Naive thymus-derived CD4-positive, alpha-beta T cell (primary cell): Measurements from ENCODE around the gene STARD10. TPM values are rescaled to one million over a fixed set of nuclear protein-coding genes. Genes with fewer than 3 reads are reported as not detected.

Experiments used
- ATAC-seq: fragments of 150-1000 bp; cut with Tn5 transposase; 2 replicates; pipeline ENCODE4 v1.10.0; 2021; ENCODE audit warnings: mild to moderate bottlenecking, moderate library complexity
- CTCF ChIA-PET: fragments of 350-600 bp; sonication (Branson Sonifier 250); formaldehyde crosslinking; loops from one replicate; lab custom pipeline; 2021; ENCODE audit warnings: antibody characterized with exemption; lab: Charles Lee
- POLR2A ChIA-PET: fragments of 350-600 bp; sonication (Branson Sonifier 250); formaldehyde crosslinking; loops from one replicate; lab custom pipeline; 2021; ENCODE audit warnings: antibody characterized with exemption, inconsistent platforms; lab: Charles Lee
- DNase-seq, 9 donors: peaks; one replicate each; pipeline versions ENCODE4 v3.0.0 to v3.0.0-alpha.2; 2020 to 2022; ENCODE audit warnings: mixed read lengths in 1 of 9
- H3K27ac ChIP-seq: one replicate; pipeline ENCODE4 v1.7.0; 2013; ENCODE audit warnings: mild to moderate bottlenecking, low read depth, low read length, moderate library complexity
- H3K27me3 ChIP-seq, 2 donors: one replicate each; pipeline ENCODE4 v1.7.0; 2013; ENCODE audit warnings: low read length in 2 of 2, mild to moderate bottlenecking in 2 of 2, moderate library complexity in 2 of 2; ENCODE audit not compliant: control insufficient read depth in 2 of 2, insufficient read depth in 2 of 2
- H3K36me3 ChIP-seq, 3 experiments: 1 replicate in 2 of 3; 2 replicates in 1 of 3; pipeline ENCODE4 v1.7.0; 2013; ENCODE audit warnings: low read length in 3 of 3, mild to moderate bottlenecking in 3 of 3, moderate library complexity in 1 of 3; ENCODE audit not compliant: insufficient read depth in 3 of 3, control insufficient read depth in 2 of 3
- H3K4me1 ChIP-seq, 2 donors: one replicate each; pipeline ENCODE4 v1.7.0; 2013; ENCODE audit warnings: low read length in 2 of 2, mild to moderate bottlenecking in 2 of 2, moderate library complexity in 1 of 2; ENCODE audit not compliant: control insufficient read depth in 2 of 2, insufficient read depth in 2 of 2
- H3K4me3 ChIP-seq: 2 replicates; pipeline ENCODE4 v1.7.0; 2013; ENCODE audit warnings: mild to moderate bottlenecking, low read length
- H3K9me3 ChIP-seq, 3 experiments: 1 replicate in 2 of 3; 2 replicates in 1 of 3; pipeline ENCODE4 v1.7.0; 2013; ENCODE audit warnings: low read length in 3 of 3; ENCODE audit not compliant: control insufficient read depth in 2 of 3
- H3K27ac Mint-ChIP-seq, 9 donors: one replicate each; pipeline ENCODE4 v1.8.0; 2020 to 2022; ENCODE audit warnings: mixed read lengths in 9 of 9, mild to moderate bottlenecking in 8 of 9, moderate library complexity in 5 of 9, inconsistent platforms in 2 of 9
- H3K27me3 Mint-ChIP-seq, 5 donors: one replicate each; pipeline ENCODE4 v1.8.0; 2021 to 2022; ENCODE audit warnings: mixed read lengths in 5 of 5, mild to moderate bottlenecking in 1 of 5
- H3K36me3 Mint-ChIP-seq, 5 donors: one replicate each; pipeline ENCODE4 v1.8.0; 2020 to 2022; ENCODE audit warnings: mixed read lengths in 5 of 5, mild to moderate bottlenecking in 3 of 5, inconsistent platforms in 1 of 5
- H3K4me1 Mint-ChIP-seq, 7 donors: one replicate each; pipeline ENCODE4 v1.8.0; 2020 to 2022; ENCODE audit warnings: mixed read lengths in 7 of 7, mild to moderate bottlenecking in 3 of 7, inconsistent platforms in 1 of 7
- H3K4me3 Mint-ChIP-seq, 10 donors: one replicate each; pipeline ENCODE4 v1.8.0; 2020 to 2022; ENCODE audit warnings: mild to moderate bottlenecking in 10 of 10, mixed read lengths in 10 of 10, moderate library complexity in 6 of 10, inconsistent platforms in 2 of 10
- H3K9me3 Mint-ChIP-seq, 11 donors: one replicate each; pipeline ENCODE4 v1.8.0; 2020 to 2022; ENCODE audit warnings: mixed read lengths in 11 of 11, mild to moderate bottlenecking in 4 of 11, inconsistent platforms in 1 of 11, moderate library complexity in 1 of 11
- intact Hi-C, 2 donors: fragments of 100-400 bp; cut with micrococcal nuclease; formaldehyde crosslinking; loops; one replicate each; pipeline ENCODE4 v1.15.1; 2023
- polyA plus RNA-seq, 2 donors: library from polyadenylated mRNA; unstranded; fragments of 300-500 nt; fragmentation: Illumina TruSeq; gene quantifications; one replicate each; pipeline ENCODE4 v1.2.3, GENCODE V29; 2021
- total RNA-seq, 6 experiments: library from RNA in 5 of 6; stranded (reverse) in 5 of 6; gene quantifications; 1 replicate in 5 of 6; 2 replicates in 1 of 6; pipeline ENCODE4 v1.2.3 and lab custom pipeline; 2021 to 2026

The STARD10 gene
- total and polyA plus RNA-seq, 7 experiments from 2014 or later, result 10.9 to 26.1 (median 18.4) TPM

DNA sequence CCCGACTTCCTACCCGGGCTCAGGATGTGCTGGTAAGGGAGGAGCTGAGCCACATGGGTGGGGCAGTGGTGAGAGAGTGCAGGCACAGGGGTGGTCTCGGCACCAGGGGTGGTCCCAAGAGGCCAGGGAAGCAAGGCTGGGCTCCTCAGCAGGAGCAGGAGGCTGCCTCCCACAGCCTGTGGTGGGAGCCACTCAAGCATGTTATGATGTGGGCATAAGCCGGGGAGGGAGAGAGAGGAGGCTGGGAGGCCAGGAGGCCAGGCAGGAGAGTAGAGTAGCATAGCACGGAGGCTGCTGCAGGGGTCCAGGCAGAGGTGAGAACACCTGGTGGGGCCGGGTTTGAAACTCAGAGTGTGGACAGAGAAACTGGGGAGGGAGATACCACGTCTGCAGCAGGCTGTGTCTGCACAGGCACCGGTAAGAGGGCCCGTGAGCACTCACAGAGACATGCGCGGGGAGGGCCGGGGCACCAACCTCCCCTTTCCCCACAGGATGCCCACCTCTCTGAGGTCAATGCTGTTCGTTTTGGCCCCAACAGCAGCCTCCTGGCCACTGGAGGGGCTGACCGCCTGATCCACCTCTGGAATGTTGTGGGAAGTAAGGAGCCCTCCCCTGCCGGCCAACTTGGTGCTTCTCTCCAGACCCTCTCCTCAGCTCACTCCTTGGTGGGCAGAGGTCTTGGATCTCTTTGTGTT is 31.1 kb upstream of the STARD10 start:
- ATAC-seq, result no peak
- H3K4me1 Mint-ChIP-seq, result peaks cover 0 to 22% (median 10%) of the 10 kb centered on the region in 7 donors
- H3K4me3 ChIP-seq, result no peak overlapping the region
- ChIA-PET CTCF (no interaction called here), POLR2A (no interaction called here)
- peak overlapping the region; percentile 24 to 85 (median 47) for H3K27ac Mint-ChIP-seq
- no peak for DNase-seq
- H3K36me3 ChIP-seq, result peaks cover 0 to 76% (median 10%) of the 10 kb centered on the region in 3 experiments
- peak overlapping the region in 1 of 10 donors; percentile 10 for H3K4me3 Mint-ChIP-seq
- H3K36me3 Mint-ChIP-seq, result peaks cover 0 to 25% (median 5%) of the 10 kb centered on the region in 5 donors
- H3K9me3 ChIP-seq, result no peaks in the 10 kb centered on the region
- peak overlapping the region; percentile 8 for H3K27ac ChIP-seq
- no peaks in the 10 kb centered on the region for H3K27me3 ChIP-seq
- no peaks in the 10 kb centered on the region for H3K27me3 Mint-ChIP-seq
- H3K9me3 Mint-ChIP-seq, result peaks cover 0 to 2% (median 0%) of the 10 kb centered on the region in 11 donors
- H3K4me1 ChIP-seq, result peaks cover 0 to 7% of the 10 kb centered on the region in 2 donors
- intact Hi-C loops, result no loop called here

DNA sequence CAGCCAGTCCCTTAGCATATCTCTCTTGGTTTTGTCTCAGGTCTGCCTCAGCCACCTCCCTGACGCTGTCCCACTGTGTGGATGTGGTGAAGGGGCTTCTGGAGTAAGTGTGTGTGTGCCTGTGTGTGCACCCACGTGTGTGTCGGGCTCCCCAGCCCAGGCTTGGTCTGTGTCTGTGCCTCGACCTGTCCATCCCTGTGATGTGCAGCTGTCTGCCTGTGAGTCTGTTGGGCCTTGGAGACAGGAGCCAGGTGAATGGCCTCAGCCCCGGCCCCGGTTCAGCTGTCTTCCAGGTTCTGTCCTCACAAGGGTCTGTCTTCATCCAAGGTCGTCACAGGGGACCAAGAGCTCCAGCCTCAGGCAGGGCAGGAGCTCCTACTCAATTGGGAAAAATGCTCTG is 30.2 kb upstream of the STARD10 start:
- H3K36me3 ChIP-seq, result peaks cover 0 to 74% (median 11%) of the 10 kb centered on the region in 3 experiments
- no peak overlapping the region for H3K4me3 ChIP-seq
- H3K27ac ChIP-seq, result peak overlapping the region; percentile 61
- H3K9me3 ChIP-seq, result no peaks in the 10 kb centered on the region
- Mint-ChIP-seq H3K27me3 (no peaks in the 10 kb centered on the region), H3K4me1 (peaks cover 0 to 21% (median 14%) of the 10 kb centered on the region in 7 donors), H3K27ac (peak overlapping the region in 5 of 9 donors; percentile 17 to 65 (median 54)), H3K4me3 (peak overlapping the region in 1 of 10 donors; percentile 19), H3K36me3 (peaks cover 2 to 27% (median 10%) of the 10 kb centered on the region in 5 donors), H3K9me3 (peaks cover 0 to 2% (median 0%) of the 10 kb centered on the region in 11 donors)
- ATAC-seq (no peak), DNase-seq (no peak)
- POLR2A ChIA-PET, result no interaction called here
- intact Hi-C loops, result no loop called here
- CTCF ChIA-PET, result no interaction called here
- peaks cover 0 to 7% of the 10 kb centered on the region in 2 donors for H3K4me1 ChIP-seq
- no peaks in the 10 kb centered on the region for H3K27me3 ChIP-seq

DNA sequence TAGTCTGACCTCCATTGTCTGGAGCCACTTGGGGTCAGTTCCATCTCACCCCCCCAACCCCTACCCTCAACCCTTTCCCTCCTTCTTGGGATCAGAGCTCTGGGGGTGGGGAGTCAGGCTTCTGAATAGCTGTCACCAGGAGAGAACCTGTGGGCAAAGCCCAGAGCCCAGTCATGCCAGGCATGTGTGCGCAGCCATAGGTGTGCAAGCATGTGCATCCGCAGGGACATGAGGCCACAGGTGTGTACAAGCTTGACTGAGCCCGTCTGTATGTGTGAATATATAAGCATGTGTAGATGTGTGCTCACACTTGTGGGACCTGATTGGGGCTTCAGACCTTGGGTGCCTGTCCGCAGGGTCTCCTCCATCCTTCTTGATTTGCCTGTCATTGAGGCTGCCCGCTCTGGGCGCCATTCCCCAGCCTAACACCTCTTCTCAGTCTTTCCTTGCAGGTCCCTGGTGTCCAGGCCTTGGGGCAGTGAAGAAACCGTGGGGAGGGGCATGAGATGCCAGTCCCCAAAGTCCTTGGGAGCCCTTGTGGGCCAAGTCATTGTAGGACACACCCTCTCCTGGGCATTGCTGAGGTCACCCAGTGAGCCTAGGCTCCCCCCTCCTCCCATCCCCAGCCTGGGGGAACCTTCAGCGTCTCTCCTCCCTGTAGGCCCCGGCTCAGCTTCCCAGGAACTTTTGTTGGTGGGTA is 29.4 kb upstream of the STARD10 start:
- Histone ChIP-seq H3K36me3 (peaks cover 5 to 74% (median 17%) of the 10 kb centered on the region in 3 experiments), H3K27me3 (no peaks in the 10 kb centered on the region), H3K9me3 (no peaks in the 10 kb centered on the region), H3K27ac (peak overlapping the region; percentile 61), H3K4me1 (peaks cover 0 to 7% of the 10 kb centered on the region in 2 donors), H3K4me3 (no peak overlapping the region)
- peaks cover 3 to 29% (median 16%) of the 10 kb centered on the region in 5 donors for H3K36me3 Mint-ChIP-seq
- H3K27ac Mint-ChIP-seq, result peak overlapping the region in 7 of 9 donors; percentile 17 to 87 (median 67)
- ChIA-PET CTCF (interaction anchor here (0.6 to 1.7 kb wide), 3 partner anchors 10 to 234 kb away, joined by 4 to 6 read pairs (median 4); no protein-coding TSS in a partner anchor), POLR2A (interaction anchor here (0.9 to 1.2 kb wide), 3 partner anchors 8 to 36 kb away, joined by 3 read pairs; no protein-coding TSS in a partner anchor)
- peak overlapping the region in 1 of 10 donors; percentile 55 for H3K4me3 Mint-ChIP-seq
- no peak for DNase-seq
- no peak for ATAC-seq
- no peaks in the 10 kb centered on the region for H3K27me3 Mint-ChIP-seq
- H3K9me3 Mint-ChIP-seq, result peaks cover 0 to 2% (median 0%) of the 10 kb centered on the region in 11 donors
- peaks cover 3 to 23% (median 19%) of the 10 kb centered on the region in 7 donors for H3K4me1 Mint-ChIP-seq
- intact Hi-C loops, result loop anchor here in 1 of 2 donors (2.0 kb wide), 1 partner anchor 70 kb away; the partner anchor contains the start of gene ARAP1

- Mint-ChIP-seq H3K36me3 (peaks cover 3 to 39% (median 21%) of the 10 kb centered on the region in 5 donors), H3K27ac (peak overlapping the region in 6 of 9 donors; percentile 23 to 86 (median 68)), H3K4me3 (peak overlapping the region in 4 of 10 donors; percentile 34 to 65 (median 48)), H3K4me1 (peaks cover 13 to 30% (median 25%) of the 10 kb centered on the region in 7 donors), H3K9me3 (peaks cover 0 to 2% (median 0%) of the 10 kb centered on the region in 11 donors), H3K27me3 (no peaks in the 10 kb centered on the region)
- Histone ChIP-seq H3K27me3 (no peaks in the 10 kb centered on the region), H3K36me3 (peaks cover 16 to 80% (median 24%) of the 10 kb centered on the region in 3 experiments), H3K27ac (peak overlapping the region; percentile 66), H3K4me3 (peak overlapping the region; percentile 33), H3K9me3 (no peaks in the 10 kb centered on the region), H3K4me1 (peaks cover 0 to 3% of the 10 kb centered on the region in 2 donors)
- peak; percentile 96 for ATAC-seq
- CTCF ChIA-PET, result interaction anchor here (1.1 to 1.7 kb wide), 2 partner anchors 9 to 98 kb away, joined by 4 to 6 read pairs; no protein-coding TSS in a partner anchor
- intact Hi-C loops, result loop anchor here in 1 of 2 donors (1.0 to 2.0 kb wide), 3 partner anchors 8 to 320 kb away; partner anchors contain the start of genes ARAP1, ATG16L2 and FCHSD2
- POLR2A ChIA-PET, result interaction anchor here (0.9 to 1.2 kb wide), 4 partner anchors 9 to 34 kb away, joined by 3 to 7 read pairs (median 3); partner anchors contain the start of gene STARD10
- DNase-seq, result peak; percentile 68 to 93 (median 82)
Observed at GRCh38 chr11:72821920-72822799, 28.3 kb upstream of the STARD10 start.

GRCh38 chr11:72821221-72821919 is 27.5 kb upstream of the STARD10 start:
- peak overlapping the region in 4 of 10 donors; percentile 13 to 65 (median 38) for H3K4me3 Mint-ChIP-seq

More at GRCh38 chr11:72821221-72821919, 27.5 kb upstream of the STARD10 start:
- ChIA-PET POLR2A (interaction anchor here (0.9 kb wide), 1 partner anchor 27 kb away, joined by 7 read pairs; the partner anchor contains the start of gene STARD10), CTCF (no interaction called here)
- Histone ChIP-seq H3K27ac (peak overlapping the region; percentile 66), H3K36me3 (peaks cover 18 to 80% (median 24%) of the 10 kb centered on the region in 3 experiments), H3K4me3 (no peak overlapping the region), H3K9me3 (no peaks in the 10 kb centered on the region), H3K27me3 (no peaks in the 10 kb centered on the region), H3K4me1 (peaks cover 3 to 5% of the 10 kb centered on the region in 2 donors)
- Mint-ChIP-seq H3K9me3 (peaks cover 0 to 2% (median 0%) of the 10 kb centered on the region in 11 donors), H3K27ac (peak overlapping the region in 5 of 9 donors; percentile 32 to 66 (median 54)), H3K27me3 (no peaks in the 10 kb centered on the region), H3K36me3 (peaks cover 3 to 39% (median 21%) of the 10 kb centered on the region in 5 donors), H3K4me1 (peaks cover 15 to 36% (median 31%) of the 10 kb centered on the region in 7 donors)
- DNase-seq (no peak), ATAC-seq (no peak)
- intact Hi-C loops, result no loop called here
